Activated CD4-positive, alpha-beta T cell treated with anti-CD3 and anti-CD28 coated beads, Interleukin-2, amount 50 U/mL, for 48 hours (primary cell): ENCODE data around the gene CLPX.
"Not testable (repeated sequence)": the region's sequence is repeated elsewhere in the genome, so short reads cannot be mapped to it uniquely, and the experiment has no call there.

Source experiments
- DNase-seq, 2 experiments: peaks; one replicate each; pipeline ENCODE4 v3.0.0-alpha.2; 2020

CLPX gene

DNA sequence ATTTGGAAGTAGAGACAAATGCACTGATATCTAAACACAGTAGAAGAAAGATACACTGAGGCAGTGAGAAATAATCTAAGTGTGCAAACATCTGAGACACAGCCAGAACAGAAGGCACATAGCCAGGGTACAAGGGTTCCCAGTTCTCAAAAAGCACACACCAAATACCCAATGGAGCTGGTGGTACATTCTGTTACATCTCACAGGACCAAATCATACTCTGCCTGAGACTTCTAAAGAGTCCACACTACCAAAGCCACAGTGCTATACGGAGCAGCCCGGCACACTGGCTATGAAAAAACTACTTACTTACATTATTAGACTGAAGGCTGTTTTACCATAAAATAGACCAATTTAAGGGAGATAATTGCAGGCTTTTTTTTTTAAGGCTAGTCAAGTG is 19.3 kb downstream of the CLPX start:
- no peak for DNase-seq

DNA sequence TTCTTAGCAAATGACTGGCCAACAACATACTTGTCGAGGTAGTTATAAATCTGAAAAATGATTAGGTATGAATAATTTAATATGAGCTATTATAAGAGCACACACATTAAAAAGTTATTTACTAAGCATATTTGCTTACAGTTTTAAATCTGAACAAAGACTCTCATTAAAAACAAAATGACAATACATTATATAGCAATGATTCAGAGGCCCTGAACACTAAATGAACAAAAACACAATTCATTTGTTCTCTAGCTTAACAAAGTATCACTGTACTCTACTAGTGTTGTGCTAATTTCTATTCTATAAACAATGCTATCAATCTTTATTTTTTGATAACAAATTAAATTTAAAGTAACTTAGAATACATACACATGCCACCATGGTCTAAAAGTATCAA is 21.0 kb downstream of the CLPX start:
- DNase-seq = no peak

DNA sequence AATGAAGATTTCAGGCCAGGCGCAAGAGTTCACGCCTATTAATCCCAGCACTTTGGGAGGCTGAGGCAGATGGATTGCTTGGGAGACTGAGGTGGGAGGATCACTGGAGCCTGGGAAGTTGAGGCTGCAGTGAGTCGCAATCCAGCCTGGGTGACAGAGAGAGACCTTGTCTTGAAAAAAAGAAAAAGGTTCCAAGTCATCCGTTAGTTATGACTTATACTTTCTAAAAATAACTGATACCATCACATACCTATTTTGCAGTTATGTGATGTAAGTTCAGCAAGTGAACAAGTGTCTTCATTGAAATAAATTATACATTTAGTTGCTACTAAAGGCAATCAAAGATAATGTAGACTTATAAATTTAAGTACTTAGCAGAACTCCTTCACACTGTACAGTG is 22.1 kb downstream of the CLPX start:
- no peak for DNase-seq

DNA sequence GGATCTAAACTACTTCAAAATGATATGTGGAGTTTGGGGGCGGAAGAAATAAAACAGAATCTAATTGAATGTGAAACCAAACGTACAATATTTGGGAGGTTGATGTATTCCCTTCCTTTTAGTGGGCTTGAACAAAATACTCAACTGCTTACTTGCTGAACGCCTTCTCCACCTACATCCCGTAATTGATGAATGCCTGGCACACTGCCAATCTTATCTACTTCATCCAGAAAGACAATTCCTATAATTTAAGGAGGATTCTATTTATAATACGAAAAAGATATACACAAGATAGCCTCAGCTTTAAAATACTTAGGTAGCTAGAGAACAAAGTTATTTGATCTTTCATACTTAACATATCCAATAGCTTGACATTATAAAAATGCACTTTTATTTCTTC is 28.4 kb downstream of the CLPX start:
- no peak for DNase-seq

DNA sequence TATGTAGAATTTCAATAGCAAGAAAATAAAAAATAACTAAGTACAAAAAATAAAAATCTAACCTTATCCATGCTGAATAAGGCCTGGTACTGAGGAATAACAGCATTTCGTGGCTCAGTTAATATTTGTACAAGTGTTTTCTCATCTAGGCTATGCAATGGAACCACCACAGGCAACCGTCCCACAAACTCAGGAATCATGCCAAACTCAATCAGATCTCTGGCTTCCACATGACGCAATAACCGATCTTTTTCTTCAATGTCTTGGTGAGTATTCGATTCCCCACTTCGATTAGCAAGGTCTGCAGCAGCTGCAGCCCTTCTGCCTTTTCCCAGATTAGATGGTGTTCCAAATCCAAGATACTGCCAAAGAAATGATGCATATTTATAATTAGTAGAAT is 30.4 kb downstream of the CLPX start:
- no peak for DNase-seq

DNA sequence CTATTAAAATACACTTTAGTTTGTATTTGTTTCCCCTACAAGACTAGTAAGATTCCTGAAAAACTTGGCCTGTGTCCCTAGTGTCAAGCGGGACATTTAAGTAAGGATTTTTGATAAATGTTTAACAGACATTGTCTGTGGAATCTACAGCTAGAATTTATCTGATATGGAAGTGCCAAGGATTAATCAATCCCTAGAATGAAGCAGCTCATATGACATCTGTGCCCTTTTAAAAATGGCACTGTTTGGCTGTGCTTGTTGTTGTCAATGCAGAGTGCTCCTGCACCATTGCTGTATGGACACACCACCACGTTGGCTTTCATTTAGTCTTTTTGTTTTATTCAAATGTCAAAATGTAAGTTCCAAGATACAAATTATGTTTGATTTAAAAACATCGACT is 37.2 kb downstream of the CLPX start:
- no peak for DNase-seq

DNA sequence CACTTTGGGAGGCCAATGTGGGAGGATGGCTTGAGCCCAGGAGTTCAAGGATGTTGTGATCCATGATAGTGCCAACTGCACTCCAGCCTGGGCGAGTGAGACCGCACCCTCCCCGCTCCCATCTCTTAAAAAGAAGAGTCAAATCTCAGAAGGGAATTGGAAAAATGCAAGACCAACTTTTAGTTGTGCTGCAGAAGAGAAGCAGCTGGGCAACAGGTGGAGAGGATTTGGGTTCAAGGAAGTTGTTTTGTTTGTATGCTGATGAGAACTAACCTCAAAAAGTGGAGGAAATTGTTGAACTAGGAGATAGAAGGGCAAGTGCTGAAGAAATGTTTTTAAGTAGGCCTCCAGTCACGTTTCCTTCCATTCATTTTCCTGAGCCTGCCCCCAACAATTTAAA is 38.7 kb downstream of the CLPX start:
- DNase-seq = no peak

DNA sequence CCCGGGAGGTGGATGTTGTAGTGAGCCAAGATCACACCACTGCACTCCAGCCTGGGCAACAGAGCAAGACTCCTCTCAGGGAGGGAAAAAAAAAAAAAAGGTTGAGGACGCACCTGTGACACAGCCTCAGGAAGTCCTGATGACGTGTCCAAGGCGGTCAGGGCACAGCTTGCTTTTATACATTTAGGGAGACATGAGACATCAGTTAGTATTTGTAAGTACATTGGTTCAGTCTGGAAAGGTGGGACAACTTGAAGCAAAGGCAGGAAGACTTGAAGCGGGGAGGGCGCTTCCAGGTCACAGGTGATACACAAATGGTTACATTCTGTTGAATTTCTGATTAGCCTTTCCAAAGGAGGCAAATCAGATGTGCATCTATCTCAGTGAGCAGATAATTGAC is 46.5 kb downstream of the CLPX start:
- not testable (repeated sequence) for DNase-seq

DNA sequence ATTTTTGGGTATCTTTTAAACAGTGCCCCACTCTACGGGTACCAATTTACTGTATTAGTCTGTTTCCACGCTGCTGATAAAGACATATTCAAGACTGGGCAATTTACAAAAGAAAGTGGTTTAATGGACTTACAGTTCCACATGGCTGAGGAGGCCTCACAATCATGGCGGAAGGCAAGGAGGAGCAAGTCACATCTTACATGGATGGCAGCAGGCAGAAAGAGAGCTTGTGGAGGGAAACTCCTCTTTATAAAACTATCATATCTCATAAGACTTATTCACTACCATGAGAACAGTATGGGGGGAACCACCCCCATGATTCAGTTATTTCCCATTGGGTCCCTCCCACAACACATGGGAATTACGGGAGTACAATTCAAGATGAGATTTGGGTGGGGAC is 47.2 kb downstream of the CLPX start:
- not testable (repeated sequence) for DNase-seq

DNA sequence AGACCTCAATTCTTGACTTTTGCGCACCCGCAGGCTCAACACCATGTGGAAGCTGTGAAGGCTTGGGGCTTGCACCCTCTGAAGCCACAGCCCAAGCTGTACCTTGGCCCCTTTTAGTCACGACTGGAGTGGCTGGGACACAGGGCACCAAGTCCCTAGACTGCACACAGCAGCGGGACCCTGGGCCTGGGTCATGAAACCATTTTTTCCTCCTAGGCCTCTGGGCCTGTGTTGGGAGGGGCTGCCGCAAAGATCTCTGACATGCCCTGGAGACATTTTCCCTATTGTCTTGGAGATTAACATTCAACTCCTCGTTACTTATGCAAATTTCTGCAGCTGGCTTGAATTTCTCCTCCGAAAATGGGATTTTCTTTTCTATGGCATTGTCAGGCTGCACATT is 48.1 kb downstream of the CLPX start:
- DNase-seq = not testable (repeated sequence)

DNA sequence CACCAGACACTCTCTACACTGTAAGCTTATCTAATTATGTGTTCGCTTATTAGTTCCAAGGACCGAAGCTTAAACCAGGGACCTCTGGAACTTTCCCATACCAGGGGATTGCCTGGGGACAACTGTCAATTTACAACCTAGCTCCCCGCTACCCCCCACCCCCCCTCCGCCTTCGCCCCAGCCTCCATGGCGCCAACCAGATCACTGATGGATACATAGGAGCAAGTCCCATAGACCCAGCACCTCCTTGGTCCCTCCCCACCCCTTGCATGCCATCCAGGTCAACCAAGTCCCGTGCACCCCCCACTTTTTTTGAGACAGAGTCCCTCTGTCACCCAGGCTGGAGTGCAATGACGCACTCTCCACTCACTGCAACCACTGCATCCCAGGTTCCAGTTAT is 50.6 kb downstream of the CLPX start:
- no peak for DNase-seq

DNA sequence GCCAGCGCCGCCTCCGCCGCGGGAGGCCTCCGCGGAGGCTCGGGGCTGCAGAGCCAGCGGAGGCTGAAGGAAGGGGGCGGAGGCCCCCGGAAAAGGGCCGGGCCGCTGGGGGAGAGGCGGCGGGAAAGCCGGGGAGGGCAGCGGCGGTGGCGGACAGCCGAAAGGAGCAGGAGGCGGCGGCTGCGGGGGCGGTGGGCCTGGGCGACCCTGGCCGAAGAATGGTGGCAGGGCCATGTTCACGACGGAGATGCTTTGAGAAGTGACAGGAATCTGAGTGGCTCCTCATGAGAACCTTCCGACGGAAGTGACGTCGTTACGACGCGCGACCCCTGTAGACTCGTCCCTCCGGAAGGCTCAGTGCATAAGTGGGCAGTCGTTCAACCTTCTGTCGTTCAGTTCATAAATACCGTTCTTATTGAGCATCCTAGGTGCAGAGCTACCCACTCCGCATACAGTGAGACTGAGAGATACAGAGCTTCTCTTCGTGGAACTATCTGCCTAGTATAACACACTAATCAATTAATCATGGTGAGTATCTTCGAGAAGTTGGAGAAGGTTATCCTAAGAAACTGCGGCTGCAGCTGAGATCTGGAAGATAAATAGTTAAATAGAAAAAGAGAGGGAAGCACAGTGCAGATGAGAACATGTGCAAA is 51.5 kb downstream of the CLPX start, which contains the start of gene PDCD7:
PDCD7 (minus strand) TSS at position 261 of the 653 bp plus-strand sequence; CDS start at position 234, 27 bp downstream.
- DNase-seq = peak; percentile 79 to 85

DNA sequence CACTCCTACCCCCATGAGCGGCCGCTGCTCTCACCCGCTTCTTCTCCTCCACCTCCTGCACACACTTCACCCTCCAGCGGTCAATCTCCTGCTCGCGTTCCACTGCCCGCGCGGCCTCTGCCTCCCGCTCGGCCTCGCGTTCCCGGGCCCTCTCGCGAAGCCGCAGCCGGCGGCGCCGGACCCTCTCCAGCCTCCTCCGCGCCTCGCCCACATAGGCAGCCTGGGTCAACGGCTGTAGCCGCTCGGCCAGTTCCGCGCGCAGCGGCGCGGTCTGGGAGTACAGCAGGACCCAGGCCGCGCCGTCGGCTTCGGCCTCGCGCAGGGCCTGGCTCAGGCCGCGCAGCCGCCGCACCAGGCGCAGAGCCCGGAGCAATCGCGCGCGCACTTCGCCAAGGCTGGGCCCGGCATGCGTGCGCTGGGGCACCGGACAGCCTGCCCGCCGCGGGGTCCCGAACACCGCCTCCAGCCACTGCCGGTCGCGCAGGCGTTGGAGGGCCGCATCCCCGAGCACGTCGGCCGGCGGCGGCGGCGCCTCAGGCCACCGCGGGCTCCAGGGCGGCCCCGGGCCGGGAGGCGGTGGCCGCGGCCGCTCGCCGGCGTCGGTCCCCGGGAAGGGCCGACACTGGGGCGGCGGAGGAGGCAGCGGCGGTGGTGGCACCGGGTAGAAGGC is 52.1 kb downstream of the CLPX start:
- DNase-seq = peak; percentile 20 to 35

DNA sequence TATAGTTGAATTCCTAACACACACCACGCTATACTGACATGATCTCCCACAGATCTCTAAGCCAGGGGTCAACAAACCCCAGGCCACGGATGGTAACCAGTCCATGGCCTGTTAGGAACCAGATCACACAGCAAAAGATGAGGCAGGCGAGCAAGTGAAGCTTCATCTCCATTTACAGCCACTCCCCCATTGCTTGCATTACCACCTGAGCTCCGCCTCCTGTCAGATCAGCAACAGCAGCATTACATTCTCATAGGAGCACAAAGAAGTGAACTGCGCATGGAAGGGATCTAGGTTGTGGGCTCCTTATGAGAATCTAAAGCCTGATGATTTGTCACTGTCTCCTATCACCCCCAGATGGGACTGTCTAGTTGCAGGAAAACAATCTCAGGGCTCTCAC is 54.2 kb downstream of the CLPX start:
- no peak for DNase-seq

DNA sequence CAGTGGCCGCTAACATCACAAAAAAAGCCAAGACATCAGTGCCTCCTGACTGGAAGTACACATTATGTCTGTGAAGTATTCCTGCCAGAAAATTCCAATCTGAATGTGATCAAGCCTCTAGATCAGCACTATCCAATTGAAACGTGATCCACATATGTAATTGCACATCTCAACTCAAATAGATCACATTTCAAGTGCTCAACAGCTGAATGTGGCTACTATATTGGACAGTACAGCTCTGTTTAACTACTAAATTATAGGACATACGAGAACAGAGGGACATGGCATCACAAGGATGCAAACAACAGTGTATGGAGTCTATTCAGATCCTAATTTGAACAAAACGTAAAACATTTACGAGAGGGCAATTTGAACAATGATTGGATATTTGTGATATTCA is 69.6 kb downstream of the CLPX start:
- no peak for DNase-seq

DNA sequence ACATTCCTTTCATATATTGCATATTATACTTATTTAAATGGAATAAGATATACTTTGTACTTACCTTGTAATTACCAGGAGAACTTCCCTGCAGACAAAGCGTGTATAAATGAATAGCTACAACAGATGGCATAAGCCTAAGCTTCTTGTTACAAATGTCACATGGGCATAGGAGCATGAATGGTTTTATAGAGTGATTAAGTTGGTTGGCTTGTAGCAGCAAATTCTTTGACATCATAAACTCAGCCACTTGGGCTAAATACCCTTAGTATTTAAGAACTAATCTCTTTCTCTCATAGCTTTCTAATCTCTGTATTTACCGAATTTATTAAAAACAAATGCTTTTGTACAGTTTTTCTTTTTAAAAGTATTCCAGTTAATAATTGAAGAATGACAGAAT is 70.1 kb downstream of the CLPX start, which contains the start of gene UBAP1L:
UBAP1L (minus strand) TSS at position 115 of the 400 bp plus-strand sequence. CDS start 8,985 bp downstream, outside the sequence.
- no peak for DNase-seq

DNA sequence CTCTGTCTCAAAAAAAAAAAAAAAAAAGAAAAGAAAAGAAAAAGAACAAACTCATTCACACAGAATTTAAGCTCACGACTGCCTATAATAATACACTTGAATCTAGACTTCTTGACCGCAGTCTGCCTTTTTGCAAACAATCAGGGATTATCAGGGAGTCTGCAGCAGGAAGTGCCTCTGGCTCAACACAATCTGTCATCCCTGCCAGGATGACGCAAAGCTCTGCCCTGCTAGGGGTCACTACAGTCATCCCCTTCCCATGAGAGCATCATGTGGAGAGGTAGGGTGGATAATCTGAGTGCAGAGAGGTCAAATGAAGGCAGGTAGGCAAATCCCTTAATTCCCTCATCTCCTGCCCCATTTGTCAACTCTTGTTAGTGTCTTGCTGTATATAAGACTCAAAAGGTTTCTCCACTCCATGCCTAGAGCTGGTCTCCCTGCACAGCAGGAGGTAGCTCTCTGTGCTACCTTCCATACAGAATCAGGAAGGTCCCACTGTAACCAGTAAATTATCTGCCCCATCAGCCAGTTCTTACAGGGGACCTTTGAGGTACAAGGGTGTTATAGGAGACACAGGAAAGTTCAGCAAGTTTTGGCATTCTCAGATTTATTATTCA is 74.4 kb downstream of the CLPX start:
- no peak for DNase-seq

DNA sequence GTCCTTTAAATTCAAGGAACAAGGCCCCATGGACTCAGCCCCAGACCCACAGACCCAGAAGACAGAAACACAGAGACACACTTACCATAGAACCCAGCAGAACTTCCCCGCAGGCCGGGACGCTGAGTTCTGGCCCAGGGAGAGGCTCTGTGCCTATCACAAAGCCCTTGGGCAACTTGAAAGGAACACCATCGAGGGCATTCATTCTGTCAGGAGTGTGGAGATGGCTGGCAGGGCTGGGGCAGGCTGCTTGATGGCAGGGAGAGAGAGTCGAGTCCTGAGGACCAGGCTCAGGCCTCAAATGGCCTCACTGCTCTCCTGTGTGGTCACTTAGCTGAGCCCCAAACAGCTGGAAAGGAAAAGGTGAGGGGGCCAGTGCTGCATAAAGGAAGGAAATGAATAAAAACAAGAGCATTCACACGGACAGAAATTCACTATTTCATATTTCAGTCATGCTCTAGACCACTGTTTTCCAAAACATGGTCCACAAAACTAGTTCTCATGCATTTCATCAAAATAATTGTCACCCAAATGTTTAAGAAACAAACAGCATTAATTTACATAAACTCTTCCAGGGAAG is 79.0 kb downstream of the CLPX start:
- no peak for DNase-seq

DNA sequence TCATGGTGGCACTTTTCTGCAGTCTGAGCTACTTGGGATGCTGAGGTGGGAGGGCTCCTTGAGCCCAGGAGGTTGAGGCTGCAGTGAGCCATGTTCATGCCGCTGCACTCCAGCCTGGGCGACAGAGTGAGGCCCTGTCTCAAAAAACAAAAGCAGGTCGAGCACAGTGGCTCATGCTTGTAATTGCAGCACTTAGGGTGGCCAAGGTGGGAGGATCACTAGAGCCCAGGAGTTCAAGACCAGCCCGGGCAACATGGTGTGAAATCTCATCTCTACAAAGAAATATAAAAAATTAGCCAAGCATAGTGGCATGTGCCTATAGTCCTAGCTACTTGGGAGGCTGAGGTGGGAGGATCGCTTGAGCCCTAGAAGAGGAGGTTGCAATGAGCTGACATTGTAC is 80.1 kb downstream of the CLPX start:
- DNase-seq = no peak

DNA sequence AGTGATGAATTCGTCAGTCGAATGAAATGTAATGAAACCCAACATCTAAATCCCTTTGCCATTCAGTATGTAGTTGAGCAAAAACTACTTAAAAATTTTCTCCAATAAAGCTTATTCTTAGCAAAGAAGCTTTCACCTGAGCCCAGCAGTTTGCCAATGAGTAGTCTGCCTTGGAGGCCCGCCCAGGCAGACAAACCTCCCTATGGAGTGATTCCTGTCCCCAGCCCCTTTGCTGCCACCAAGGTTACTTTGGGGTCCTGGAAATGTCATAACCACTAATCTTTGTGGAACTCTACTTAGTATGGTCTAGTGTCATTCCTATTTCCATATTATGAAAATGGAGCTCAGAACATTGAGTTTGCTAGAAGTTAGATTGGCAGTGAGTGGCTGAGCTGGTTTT is 82.2 kb downstream of the CLPX start:
- DNase-seq = no peak

DNA sequence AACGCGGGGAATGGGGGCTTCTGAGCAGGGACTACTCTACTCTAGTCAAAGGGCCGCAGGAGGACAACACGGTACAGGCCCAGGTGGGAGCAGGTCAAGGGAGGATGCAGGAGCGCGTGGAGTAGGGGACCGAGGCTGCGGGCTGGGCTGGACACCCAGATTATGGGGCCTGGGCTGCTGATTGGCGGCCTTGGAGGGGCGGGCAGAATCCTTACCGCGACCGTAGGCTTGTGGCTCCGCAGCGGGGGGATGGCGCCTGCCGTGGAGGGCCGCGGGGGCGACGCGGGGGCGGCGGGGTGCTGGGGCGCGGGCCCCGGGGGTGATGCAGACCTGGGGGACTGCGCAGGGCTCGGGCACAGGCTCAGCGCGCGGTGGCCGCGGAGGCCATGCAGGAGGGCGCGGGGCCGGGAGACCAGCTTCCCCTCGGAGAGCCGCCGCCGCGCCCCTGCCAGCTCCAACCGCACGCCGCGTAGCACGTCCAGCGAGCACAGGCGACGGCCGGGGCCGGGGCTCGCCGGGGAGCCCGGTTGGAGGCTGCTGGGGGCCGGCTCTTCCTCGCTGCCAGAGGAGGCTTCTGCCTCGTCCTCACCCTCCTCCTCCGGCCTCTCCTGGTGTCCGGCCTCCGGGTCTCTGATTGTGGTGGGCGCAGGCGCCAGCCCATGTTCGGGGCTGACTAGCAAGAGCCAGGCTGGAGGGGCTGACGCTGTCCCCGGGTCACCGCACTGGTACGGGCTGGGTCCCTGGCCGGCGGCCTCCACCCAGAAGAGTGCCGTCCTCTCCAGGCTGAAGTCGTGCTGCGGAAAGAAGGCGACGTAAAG is 83.0 kb downstream of the CLPX start:
- DNase-seq = no peak

DNA sequence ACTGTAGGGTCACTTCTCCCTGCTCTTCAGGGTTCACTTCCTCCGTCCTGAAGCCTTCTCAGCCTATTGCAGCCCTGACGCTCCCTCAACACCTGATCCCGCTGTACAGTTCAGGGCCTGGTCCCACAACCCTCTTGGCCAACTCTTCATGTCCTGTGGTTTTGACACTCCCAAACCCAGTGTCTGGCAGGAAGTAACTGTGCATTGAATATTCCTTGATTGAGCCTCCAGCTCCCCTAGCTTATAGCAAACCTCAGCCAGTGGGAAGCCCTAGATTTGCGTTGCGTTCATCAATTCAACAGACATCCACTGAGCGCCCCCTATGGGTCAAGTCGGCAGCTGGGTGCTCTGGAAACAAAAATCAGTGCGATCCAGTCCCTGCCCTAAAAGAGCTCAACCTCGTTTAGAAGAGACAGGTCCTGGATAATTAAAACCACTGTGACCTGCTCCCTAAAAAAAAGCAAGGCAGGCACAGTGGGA is 83.7 kb downstream of the CLPX start:
- DNase-seq = peak; percentile 65 to 73

DNA sequence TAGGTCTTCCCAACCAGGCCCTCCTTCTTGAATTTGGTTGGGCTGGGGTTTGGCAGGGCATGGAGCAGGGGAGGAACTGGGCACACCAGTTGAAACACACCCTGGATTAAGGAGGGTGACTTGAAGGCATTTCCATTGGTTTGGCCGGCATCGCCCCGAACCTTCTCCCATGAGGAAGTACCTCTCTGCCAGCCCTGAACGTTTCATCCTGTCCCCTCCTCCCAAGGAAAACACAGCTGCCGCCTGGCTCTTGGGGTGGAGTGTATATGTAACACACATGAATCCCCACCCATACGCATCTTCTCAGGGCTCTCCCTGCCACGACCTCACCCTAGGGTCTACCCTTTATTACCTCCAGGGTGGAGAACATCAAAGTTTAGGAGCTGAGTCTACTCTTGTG is 84.7 kb downstream of the CLPX start:
- no peak for DNase-seq
